ENCODE results near the gene IL10RB.
"Not testable (repeated sequence)": the region's sequence is repeated elsewhere in the genome, so short reads cannot be mapped to it uniquely, and the experiment has no call there.

The IL10RB gene

GRCh38 chr21:33266050-33266788 is at the start of gene IL10RB:
TSS of gene IL10RB (plus strand) at chr21:33266367. CDS start at chr21:33266466, 99 bp downstream.
- DNase-seq (ENCODE audit: low spot score), result peak; percentile 94

- no peak for DNase-seq (ENCODE audit: low spot score)
Observed at GRCh38 chr21:33217138-33217520, 49.0 kb upstream of the IL10RB start.

- no peak for DNase-seq (ENCODE audit: low spot score)
Observed at GRCh38 chr21:33219300-33219699, 46.9 kb upstream of the IL10RB start.

GRCh38 chr21:33219954-33220353 is 46.2 kb upstream of the IL10RB start:
- DNase-seq (ENCODE audit: low spot score), result no peak

- DNase-seq (ENCODE audit: low spot score), result not testable (repeated sequence)
Observed at GRCh38 chr21:33225376-33225775, 40.8 kb upstream of the IL10RB start.

GRCh38 chr21:33228455-33228854 is 37.7 kb upstream of the IL10RB start:
- DNase-seq (ENCODE audit: low spot score), result no peak

GRCh38 chr21:33229099-33229783 is 36.9 kb upstream of the IL10RB start:
- no peak for DNase-seq (ENCODE audit: low spot score)

GRCh38 chr21:33229784-33230544 is 36.2 kb upstream of the IL10RB start, which contains the start of gene IFNAR2:
TSS of gene IFNAR2 (plus strand) at chr21:33229938. CDS start at chr21:33241923, 11,985 bp downstream.
- peak; percentile 95 for DNase-seq (ENCODE audit: low spot score)

GRCh38 chr21:33230545-33231324 is 35.4 kb upstream of the IL10RB start:
- peak; percentile 64 for DNase-seq (ENCODE audit: low spot score)

- no peak for DNase-seq (ENCODE audit: low spot score)
Observed at GRCh38 chr21:33231526-33231925, 34.6 kb upstream of the IL10RB start.

- DNase-seq (ENCODE audit: low spot score), result no peak
Observed at GRCh38 chr21:33232291-33233034, 33.7 kb upstream of the IL10RB start.

GRCh38 chr21:33234635-33235520 is 31.3 kb upstream of the IL10RB start:
- DNase-seq (ENCODE audit: low spot score), result no peak

GRCh38 chr21:33236013-33236686 is 30.0 kb upstream of the IL10RB start:
- no peak for DNase-seq (ENCODE audit: low spot score)

GRCh38 chr21:33236766-33237165 is 29.4 kb upstream of the IL10RB start:
- DNase-seq (ENCODE audit: low spot score), result no peak

GRCh38 chr21:33237486-33237885 is 28.7 kb upstream of the IL10RB start:
- no peak for DNase-seq (ENCODE audit: low spot score)

GRCh38 chr21:33238146-33238545 is 28.0 kb upstream of the IL10RB start:
- DNase-seq (ENCODE audit: low spot score), result no peak

GRCh38 chr21:33238565-33239255 is 27.5 kb upstream of the IL10RB start:
- DNase-seq (ENCODE audit: low spot score), result no peak

- DNase-seq (ENCODE audit: low spot score), result not testable (repeated sequence)
Observed at GRCh38 chr21:33239559-33240127, 26.5 kb upstream of the IL10RB start.

GRCh38 chr21:33240404-33240803 is 25.8 kb upstream of the IL10RB start:
- no peak for DNase-seq (ENCODE audit: low spot score)
